ENCODE data around the gene EPHB1. TPM values are rescaled to one million over a fixed set of nuclear protein-coding genes. Genes with fewer than 3 reads are reported as not detected.

The EPHB1 gene
- total RNA-seq, 1 donor from 2014 or later = 13.7 TPM

GRCh38 chr3:134798681-134799311 is 3.7 kb downstream of the EPHB1 start:
- Mint-ChIP-seq H3K9me3 (no peaks in the 10 kb centered on the region), H3K4me1 (peaks cover 13% of the 10 kb centered on the region), H3K27ac (ENCODE audit: unreplicated experiment) (no peak overlapping the region), H3K4me3 (peak overlapping the region; percentile 72), H3K27me3 (ENCODE audit: low read depth) (peaks cover 35% of the 10 kb centered on the region), H3K36me3 (ENCODE audit: low read depth) (no peaks in the 10 kb centered on the region)
- no peak for DNase-seq (ENCODE audit: low read depth, low spot score)
- no peak for TF ChIP-seq CTCF (conservative IDR thresholded peaks at IDR 0.05)

- Mint-ChIP-seq H3K9me3 (no peaks in the 10 kb centered on the region), H3K4me3 (peak overlapping the region; percentile 38), H3K4me1 (peaks cover 13% of the 10 kb centered on the region), H3K36me3 (ENCODE audit: low read depth) (no peaks in the 10 kb centered on the region), H3K27me3 (ENCODE audit: low read depth) (peaks cover 34% of the 10 kb centered on the region), H3K27ac (ENCODE audit: unreplicated experiment) (no peak overlapping the region)
- TF ChIP-seq CTCF (conservative IDR thresholded peaks at IDR 0.05) = no peak
- no peak for DNase-seq (ENCODE audit: low read depth, low spot score)
Observed at GRCh38 chr3:134799393-134799792, 4.3 kb downstream of the EPHB1 start.

GRCh38 chr3:134801204-134801958 is 6.3 kb downstream of the EPHB1 start:
- no peak for TF ChIP-seq CTCF (conservative IDR thresholded peaks at IDR 0.05)
- no peak for DNase-seq (ENCODE audit: low read depth, low spot score)
- peaks cover 13% of the 10 kb centered on the region for H3K4me1 Mint-ChIP-seq
- peaks cover 28% of the 10 kb centered on the region for H3K27me3 Mint-ChIP-seq (ENCODE audit: low read depth)
- no peaks in the 10 kb centered on the region for H3K36me3 Mint-ChIP-seq (ENCODE audit: low read depth)
- no peak overlapping the region for H3K4me3 Mint-ChIP-seq
- H3K9me3 Mint-ChIP-seq = no peaks in the 10 kb centered on the region
- H3K27ac Mint-ChIP-seq (ENCODE audit: unreplicated experiment) = no peak overlapping the region

- no peaks in the 10 kb centered on the region for H3K36me3 Mint-ChIP-seq (ENCODE audit: low read depth)
- H3K4me3 Mint-ChIP-seq = no peak overlapping the region
- peaks cover 17% of the 10 kb centered on the region for H3K27me3 Mint-ChIP-seq (ENCODE audit: low read depth)
- H3K4me1 Mint-ChIP-seq = peaks cover 9% of the 10 kb centered on the region
- no peak for DNase-seq (ENCODE audit: low read depth, low spot score)
- H3K9me3 Mint-ChIP-seq = no peaks in the 10 kb centered on the region
- no peak for TF ChIP-seq CTCF (conservative IDR thresholded peaks at IDR 0.05)
- no peak overlapping the region for H3K27ac Mint-ChIP-seq (ENCODE audit: unreplicated experiment)
Observed at GRCh38 chr3:134802428-134803050, 7.5 kb downstream of the EPHB1 start.

- Mint-ChIP-seq H3K4me3 (no peak overlapping the region), H3K27ac (ENCODE audit: unreplicated experiment) (no peak overlapping the region), H3K9me3 (no peaks in the 10 kb centered on the region), H3K36me3 (ENCODE audit: low read depth) (no peaks in the 10 kb centered on the region), H3K4me1 (peaks cover 8% of the 10 kb centered on the region), H3K27me3 (ENCODE audit: low read depth) (peaks cover 12% of the 10 kb centered on the region)
- no peak for DNase-seq (ENCODE audit: low read depth, low spot score)
- TF ChIP-seq CTCF (conservative IDR thresholded peaks at IDR 0.05) = no peak
Observed at GRCh38 chr3:134803051-134803505, 8.0 kb downstream of the EPHB1 start.

Measured in neural crest cell (in vitro differentiated cells).